Hematopoietic multipotent progenitor cell treated with erythropoietin and hydrocortisone succinate and interleukin-3 and kit ligand, for 4 days (in vitro differentiated cells): ENCODE measurements around the gene KIF5B.
"Not testable (repeated sequence)": the region's sequence is repeated elsewhere in the genome, so short reads cannot be mapped to it uniquely, and the experiment has no call there.

ENCODE experiments used
- DNase-seq: peaks from one replicate; pipeline ENCODE4 v3.0.0-alpha.2; 2015

The KIF5B gene

DNA sequence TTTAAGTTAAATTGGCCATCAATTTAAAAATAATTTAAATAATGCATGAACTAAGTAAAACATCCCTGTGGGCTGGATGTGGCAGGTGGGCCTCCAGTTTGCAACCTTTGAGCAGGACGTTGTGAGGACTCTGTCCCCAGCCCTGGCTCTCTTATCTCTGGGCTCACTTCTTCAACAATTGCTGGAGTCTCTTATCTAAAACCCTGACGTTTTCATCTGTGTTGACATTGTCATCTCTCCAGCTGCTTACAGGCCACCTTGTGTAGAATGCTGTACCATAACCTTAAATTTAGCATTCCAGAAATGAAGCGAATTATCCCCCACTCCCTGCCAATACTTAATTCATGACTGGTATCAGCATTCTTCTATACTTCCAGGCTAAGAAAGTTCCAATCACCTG, 3.2 kb upstream of the KIF5B start:
- DNase-seq = peak; percentile 20

DNA sequence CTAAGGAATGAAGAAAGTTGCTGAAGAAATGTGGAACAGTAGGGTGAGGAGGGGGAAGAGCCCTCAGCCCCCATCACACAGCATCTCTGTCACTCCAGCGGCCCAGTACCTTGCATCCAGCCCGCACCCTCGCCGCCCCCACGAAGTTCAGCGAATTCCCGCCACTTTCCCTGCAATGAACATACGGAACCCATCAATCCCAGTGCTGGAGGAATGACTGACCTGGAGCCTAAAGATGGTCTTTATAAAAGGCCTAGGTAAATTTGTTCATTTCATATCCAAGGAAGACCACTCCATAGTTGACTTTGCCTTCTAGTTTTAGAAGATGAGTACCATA, 779 bp upstream of the KIF5B start:
- no peak for DNase-seq

DNA sequence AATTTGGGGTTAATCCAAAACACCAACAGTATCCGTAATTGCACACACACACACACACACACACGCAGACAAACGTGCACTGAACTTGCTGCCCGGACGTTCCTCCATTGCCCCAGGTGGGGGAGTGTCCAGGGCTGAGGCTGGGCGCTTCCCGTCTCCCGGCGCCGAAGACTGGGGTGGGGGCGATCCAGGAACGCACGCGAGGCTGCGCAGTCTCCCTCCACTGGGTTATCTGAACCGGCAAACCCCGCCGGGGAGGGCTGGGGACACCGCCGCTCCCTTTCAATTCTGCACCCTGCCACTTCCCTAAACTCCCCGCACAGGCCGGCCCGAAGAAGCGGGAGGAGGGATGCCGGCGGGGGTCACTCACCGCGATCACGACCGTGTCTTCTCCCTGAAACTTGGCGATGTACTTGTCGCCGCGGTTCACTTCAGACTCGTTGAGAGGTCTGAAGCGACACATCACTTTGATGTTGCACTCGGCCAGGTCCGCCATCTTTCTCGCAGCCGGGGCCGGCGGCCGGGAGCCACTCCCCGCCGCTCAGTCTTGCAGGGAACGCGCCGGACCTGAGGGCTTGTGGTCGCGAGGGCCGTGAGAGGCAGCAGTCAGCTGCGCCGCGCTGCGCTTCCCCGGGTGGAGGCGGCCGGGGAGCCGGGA, 618 bp downstream of the KIF5B start:
- DNase-seq = peak; percentile 85

DNA sequence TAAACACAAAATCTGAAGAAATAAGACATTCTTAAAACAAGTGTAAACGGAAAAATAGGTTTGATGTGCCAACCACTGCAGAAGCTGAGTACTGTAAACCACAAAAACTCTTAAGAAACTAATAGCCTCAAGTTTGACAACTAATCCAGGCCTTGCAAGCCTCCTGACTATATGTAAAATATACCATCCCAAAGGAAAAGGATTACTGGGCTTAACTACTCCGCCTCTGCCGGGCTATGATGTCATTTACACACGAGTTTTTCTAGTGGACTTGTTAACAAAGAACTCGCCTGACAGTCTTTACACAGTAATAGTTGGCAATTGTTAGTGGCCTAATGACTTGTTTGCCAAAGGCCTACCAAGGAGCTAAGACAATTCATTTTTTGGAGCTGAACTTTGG, 2.1 kb downstream of the KIF5B start:
- DNase-seq = peak; percentile 36

DNA sequence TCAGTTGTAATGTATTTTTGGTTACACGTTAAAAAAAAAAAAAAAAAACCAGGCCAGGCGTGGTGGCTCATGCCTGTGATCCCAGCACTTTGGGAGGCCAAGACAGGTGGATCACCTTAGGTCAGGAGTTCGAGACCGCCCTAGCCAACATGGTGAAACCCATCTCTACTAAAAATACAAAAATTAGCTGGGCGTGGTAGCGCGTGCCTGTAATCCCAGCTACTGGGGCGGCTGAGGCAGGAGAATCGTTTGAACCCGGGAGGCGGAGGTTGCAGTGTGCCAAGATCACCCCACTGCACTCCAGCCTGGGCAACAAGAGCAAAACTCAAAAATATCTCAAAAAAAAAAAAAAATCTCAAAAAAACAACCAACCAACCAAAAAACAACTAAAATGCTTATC, 2.8 kb downstream of the KIF5B start:
- not testable (repeated sequence) for DNase-seq

DNA sequence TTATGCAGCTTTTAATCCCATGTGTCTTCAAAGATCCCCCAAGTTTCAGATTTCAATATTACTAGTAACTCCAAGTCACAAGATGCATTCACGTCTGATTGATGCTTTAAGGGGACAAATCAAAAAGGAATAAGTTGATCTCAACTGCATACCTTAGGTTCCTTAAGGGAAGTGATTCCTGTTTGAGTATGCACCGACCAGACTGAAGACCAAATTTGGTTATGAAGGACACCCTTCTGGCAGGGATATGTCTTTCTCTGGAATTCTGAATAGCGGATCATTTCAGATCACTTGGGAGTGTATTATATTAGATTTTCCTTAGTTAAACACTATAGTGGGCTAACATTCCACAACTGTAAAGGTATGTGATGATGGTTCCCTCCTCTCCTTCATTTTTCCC, 4.3 kb downstream of the KIF5B start:
- DNase-seq = no peak

DNA sequence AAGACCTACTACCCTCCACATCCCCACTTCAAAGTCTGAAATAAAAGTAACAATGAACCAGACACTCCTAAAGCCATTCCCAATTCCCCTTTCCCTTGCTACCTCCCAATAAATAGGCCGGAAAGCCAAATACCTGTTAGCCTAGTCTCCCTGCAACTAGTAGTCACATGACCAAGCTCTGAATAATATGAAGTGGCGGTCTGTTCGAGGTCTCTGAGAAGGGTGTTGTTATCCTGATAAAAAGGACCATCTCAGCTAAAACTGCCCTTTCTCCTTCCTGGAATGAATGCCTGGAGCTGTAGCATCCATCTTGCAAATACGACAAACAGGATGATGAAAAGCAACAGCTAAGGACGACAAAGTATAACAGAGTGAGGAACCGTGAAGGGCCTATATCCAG, 6.0 kb downstream of the KIF5B start:
- DNase-seq = no peak

DNA sequence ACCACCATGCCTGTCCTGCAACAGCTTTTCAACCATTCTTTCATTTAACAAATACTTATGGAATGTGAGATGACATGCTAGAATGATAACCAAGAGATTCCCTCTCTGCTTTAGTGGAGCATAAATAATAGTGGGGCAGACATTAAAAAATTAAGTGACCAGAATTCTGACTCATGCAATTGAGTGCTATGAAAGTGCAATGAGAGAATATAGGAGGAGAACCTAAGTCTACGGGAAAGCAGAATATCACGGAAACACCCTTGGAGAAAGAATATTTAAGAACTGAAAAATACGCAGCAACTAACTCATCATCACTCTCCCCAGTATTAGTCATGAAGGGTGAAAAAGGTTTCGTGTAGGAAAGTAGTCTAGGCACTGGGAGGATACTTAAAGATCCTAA, 7.1 kb downstream of the KIF5B start:
- no peak for DNase-seq

DNA sequence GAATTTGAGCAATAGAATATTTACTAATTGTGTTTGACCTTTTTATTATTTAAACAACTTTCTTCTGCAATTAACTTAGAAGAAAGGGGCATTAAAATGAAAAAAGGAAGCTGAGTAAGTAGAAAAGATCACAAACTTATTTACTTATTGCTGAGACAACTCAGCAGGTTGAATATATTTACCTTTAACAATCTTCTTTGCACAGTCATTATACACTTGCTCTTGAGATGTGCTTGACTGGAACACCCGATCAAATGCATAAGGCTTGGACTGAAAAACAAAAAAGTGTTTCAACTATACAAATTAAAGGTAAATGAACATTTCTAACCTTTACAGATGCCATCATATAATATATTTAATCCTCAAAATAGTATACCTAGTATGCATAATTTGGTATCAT, 7.9 kb downstream of the KIF5B start:
- DNase-seq = no peak

DNA sequence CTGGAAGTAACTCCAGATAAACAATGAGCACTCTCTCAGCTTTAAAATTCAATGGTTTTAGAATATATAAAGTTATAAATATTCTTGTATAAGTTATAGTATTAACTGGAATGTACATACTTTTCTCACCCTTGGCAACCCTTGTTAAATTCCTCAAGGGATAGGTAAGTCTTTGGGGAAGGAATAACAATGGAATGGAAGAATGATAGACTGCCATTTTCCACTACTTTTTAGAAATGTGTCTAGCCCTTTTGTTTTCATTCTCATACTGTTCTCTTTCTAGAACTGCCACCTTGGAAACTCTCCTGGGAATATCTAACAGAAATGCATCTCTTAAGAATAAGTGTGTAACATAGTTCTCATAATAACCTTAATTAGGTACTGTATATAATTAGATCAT, 8.3 kb downstream of the KIF5B start:
- no peak for DNase-seq

DNA sequence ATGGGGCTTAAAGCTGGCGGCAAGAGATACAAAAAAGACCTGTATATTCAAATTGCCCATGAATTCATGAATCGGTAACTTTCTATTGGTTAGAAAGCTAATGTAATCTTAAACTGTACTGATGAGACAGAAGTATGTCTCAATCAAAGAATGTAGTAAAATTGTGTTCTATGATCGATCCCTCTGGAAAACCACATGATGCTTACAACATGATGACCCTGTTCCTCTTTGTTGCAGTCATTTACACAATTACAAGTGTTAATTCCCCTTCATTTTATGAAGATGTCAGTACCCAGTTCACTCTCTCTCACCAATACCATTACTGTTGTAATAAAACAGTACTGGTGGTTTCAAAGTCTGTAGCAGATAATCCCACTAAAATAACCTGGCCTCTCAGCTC, 10.1 kb downstream of the KIF5B start:
- peak; percentile 18 for DNase-seq

DNA sequence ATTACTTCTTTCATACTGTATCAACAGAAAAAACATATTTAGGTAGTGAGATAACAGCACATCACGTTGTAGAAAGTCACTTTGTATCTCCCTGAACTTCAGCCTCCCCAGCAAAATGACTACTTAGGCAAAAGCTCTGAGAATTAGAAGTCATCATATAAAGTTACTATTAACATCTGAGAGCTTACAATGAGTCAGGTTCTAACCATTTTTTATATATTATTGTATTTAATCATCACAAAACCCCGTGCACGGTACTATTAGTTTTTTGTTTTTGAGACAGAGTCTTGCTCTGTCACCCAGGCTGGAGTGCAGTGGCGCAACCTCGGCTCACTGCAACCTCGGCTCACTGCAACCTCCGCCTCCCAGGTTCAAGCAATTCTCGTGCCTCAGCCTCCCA, 13.5 kb downstream of the KIF5B start:
- DNase-seq = not testable (repeated sequence)

DNA sequence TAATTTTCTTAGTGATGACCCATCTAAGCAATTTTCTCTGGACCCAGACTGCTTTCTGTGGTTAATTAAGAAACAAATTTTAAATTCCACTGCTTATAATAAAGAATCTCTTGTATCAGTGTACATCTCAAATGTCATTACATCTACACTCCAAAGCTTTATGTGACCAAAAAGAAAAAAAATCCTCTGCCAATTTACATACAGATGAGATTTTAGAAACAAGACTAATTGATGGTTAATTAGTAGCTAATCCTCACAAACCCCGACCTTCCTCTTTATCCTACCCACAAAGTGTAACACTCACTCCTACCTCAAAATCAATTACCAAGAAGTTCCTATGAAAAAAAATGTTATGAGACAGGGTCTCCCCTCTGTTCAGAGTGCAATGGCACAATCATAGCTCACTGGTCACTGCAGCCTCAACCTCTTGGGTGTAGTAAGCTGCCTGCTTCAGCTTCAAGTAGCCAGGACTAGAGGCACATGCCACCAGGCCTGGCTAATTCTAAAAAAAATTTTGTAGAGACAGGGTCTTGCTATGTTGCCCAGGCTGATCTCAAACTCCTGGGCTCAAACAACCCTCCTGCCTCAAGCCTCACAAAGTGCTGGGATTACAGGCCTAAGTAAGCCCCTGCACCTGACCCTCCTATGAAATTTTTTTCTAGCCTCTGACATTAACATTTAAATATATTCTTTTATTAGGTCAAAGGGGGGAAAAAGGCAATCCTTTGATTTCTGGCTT, 14.8 kb downstream of the KIF5B start:
- DNase-seq = no peak

DNA sequence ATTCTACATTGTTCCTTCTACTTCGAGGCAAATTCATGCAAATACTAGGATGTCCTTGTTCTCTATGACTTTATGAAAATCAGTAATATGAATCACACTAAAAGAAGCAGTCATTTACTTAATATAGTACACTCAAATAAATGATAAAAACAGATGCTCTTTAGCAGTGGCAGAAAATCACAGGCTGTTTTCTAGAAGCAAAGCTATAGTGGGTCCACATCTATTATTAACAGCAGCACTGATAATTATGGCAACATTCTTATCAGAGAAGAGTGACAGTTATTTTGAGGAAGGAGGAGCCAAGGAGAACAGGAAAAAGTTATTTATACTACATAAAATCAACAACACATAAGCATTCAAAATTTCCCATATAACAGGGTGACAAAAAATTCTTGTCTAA, 16.5 kb downstream of the KIF5B start:
- no peak for DNase-seq

DNA sequence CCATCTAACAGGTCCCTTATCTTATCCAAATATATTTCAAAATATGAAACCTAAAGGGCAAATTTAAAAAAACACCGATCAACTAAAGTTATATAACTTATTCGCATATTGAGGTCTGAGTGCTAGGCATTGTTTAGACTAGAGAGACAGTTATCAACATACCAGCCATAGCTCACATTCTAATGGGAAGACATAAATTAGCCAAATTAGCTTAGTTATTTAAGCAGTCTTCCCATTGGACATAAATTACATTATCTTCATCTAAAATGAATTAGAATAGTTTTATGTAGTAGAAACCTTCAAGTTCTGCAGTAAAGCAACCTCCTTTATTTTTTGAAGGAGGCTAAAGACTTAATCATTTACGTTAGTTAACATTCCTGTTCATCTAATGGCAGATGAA, 17.4 kb downstream of the KIF5B start:
- DNase-seq = no peak

DNA sequence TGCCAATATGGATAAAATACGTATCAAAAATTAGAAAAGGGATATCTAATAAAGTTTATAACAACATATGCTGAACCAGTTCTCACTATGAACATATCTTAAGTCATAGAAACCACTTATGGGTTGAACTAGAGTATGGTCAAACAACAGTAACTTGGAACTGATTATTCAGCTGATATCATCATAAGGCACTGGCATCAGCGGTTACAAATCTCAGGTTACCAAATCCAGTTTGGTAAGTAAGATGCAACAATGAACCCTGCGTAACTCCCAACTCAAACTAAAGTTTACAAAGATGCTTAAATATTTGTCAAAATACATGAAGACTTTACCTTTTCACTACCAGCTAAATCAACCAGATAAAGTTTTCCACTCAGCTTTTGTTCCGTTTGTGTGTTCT, 19.3 kb downstream of the KIF5B start:
- DNase-seq = no peak

DNA sequence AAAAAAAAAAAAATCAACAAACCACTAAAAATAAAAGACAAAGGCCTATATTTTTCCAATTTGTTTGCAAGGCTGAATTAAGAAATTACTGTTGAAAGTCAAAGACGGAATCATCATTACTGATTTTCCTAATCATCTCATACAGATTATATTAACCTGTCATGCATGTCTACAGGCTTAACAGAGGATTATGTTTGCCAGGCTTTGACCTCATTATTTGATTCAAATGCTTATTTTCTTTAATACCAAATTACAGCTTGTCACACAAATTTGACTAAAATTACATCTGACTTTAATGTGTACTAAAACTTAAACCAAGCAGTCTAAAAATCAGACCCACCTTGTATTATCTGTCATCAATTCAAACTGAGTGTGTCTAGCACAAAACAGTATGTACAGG, 21.2 kb downstream of the KIF5B start:
- no peak for DNase-seq

DNA sequence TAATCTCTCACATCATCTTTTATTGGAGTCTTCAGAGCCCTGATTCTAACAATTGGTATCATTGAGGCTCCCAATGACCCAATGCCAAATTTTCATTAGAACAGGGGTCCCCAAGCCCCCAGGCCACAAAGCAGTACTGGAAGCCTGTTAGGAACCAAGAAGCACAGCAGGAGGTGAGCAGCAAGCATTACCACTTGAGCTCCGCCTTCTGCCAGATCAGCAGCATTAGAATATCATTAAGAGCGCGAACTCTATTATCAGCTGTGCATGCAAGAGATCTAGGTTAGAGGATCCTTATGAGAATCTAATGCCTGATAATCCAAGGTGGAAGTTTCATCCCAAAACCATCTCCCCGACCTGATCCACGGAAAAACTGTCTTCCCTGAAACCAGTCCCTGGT, 23.1 kb downstream of the KIF5B start:
- DNase-seq = no peak

DNA sequence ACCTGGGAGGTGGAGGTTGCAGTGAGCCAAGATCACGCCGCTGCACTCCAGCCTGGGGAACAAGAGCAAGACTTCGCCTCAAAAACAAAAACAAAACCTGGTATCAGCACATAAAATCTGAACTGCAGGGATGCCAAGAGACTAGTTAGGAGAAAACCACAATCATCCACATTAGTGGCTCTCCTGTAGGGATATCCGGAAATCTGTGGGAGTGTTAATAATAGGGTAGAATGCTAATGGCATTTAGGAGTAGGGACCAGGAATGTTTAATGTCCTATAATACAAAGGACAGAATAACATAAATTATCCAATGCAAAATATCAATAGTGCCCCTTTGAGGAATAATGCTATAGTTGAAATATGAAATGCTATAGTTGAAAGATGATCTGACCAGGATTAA, 24.3 kb downstream of the KIF5B start:
- no peak for DNase-seq

DNA sequence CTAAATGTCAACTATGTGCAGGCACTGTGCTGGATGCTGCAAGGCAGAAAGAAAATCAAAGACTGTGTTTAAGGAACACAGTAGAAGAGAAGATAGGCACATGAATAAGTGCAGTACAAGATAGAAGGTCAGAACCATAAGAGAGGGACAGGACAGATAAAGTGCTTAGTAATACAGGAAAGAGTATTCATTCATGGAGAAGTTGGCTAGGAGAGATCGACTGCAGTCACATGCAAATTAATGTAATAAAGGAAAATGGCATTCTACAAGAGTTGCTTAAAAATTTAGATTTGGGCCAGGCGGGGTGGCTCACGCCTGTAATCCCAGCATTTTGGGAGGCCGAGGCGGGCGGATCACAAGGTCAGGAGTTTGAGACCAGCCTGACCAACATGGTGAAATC, 24.8 kb downstream of the KIF5B start:
- DNase-seq = no peak

DNA sequence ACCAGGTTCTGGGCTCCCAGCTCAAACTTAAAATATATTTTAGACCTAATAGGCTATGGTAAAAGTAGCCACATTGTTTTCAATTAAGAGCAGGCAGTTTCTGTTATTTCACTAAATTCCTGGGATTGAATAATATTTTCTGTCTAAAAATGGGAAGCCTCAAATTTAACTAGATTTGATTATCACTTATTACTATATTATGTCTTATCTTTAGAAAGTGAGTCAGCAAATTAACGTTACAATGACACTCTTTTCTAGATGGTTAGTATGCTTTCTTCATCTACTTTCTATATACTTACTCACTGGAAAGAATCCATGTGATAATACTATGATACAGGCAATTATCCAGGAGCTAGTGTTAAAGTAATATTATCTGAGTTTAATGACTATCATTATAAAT, 27.5 kb downstream of the KIF5B start:
- DNase-seq = no peak

DNA sequence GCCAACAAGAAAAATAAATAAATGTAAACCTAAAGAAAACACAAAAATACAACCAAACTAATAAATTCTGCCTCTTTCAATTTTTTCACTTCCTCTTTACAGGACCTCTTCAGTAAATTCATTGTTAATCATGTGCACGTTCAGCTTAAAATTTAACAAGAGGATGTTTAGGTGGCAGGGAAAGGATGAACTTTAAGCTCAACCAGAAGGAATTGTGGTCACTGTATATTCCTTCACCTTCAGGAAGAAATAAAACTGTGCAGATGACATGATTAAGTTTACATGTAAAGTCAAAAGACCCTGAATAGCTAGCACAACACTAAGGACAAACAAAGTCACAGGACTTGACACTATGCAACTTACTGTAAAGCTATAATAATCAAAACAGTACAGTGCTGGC, 33.0 kb downstream of the KIF5B start:
- no peak for DNase-seq

DNA sequence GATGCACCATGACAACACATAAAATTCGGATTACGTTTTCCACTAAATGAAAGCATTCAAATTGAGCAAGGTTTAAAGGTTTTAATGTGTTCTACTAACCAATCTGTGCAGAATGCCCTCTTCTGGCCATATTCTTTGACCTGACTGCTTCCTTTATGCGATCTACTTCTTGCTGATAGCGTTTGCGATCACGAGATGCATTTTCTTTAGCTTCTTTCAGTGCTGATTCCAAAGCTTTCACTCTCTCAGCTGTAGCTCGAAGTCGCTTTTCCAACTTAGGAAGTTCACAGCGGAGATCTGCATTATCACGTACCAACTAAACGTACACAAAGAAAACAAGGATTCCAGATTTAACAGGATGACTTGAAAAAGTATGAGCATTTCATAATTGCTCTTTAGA, 39.2 kb downstream of the KIF5B start:
- DNase-seq = no peak

DNA sequence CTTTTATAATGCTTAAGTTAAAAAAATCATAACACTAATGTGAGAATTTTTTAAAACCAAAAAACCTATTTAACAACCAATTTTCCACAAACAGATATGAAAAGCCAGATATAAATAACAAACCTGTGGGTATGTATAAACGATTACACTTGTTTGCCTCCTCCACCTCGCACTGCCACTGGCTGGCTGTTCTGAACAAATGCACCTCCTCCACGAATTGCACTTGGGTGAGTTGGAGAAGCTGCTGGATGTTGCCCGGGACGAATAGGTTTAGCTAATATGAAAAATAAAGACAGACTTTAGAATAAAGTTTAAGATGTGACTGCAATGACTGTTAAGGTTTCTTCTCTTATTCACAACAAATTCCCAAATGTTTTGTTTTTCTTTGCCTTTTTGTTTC, 40.8 kb downstream of the KIF5B start:
- DNase-seq = no peak

DNA sequence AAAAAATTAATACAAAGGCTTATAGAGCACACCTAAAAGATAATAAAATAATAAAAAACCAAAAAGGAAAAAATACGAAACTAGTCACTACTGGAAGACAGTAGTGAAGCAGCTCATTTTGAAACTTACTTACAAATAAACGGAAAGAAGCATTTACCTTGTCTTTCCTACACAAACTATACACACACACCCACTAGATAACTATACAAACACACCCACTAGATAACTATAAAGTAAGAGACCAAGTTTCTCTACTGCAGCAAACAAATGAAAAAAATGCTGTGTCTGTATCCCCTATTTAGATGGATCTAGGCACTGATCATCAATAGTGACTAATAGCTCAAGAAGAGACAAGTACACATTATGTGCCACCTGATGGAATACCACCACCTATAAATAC, 49.2 kb downstream of the KIF5B start:
- DNase-seq = no peak
